GM12873 (cell line): ENCODE results near the gene STOML2.

ENCODE experiments used
- TF ChIP-seq, protein P1 (sequence below): IDR thresholded peaks from 2 replicates; pipeline ENCODE4 v1.5.1; 2012; ENCODE audit warnings: low read depth, mild to moderate bottlenecking, moderate library complexity, low read length, control low read depth; ENCODE audit not compliant: insufficient read depth; ENCODE audit errors: missing control alignments

The STOML2 gene

DNA sequence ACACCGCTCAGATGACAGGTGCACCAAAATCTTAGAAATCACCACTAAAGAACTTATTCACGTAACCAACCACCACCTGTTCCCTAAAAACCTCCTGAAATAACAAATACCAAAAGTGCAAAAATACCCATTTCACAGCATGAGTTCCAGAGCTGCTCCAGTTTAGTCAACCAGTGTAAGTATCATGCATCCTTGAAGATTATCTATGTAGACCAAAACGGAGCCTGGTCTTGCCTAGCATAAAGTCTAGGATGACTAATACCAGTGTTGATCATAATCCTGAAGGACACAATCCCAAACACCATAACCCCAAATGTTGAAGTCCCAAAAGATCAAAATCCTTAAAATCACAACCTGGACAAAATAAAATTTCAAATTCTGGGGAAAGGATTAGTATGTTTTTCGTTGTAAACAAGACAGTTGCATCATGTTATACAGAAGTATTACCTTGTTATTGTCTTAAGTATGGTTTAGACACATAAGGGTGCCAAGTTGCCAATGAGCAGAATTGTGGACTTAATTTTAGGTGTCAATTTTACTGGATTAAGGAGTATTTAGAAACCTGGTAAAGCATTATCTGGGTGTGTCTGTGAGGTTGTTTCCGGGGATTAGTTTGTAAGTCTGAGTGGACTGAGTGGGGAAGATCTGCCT, 48.6 kb downstream of the STOML2 start:
- TF ChIP-seq, protein P1, sequence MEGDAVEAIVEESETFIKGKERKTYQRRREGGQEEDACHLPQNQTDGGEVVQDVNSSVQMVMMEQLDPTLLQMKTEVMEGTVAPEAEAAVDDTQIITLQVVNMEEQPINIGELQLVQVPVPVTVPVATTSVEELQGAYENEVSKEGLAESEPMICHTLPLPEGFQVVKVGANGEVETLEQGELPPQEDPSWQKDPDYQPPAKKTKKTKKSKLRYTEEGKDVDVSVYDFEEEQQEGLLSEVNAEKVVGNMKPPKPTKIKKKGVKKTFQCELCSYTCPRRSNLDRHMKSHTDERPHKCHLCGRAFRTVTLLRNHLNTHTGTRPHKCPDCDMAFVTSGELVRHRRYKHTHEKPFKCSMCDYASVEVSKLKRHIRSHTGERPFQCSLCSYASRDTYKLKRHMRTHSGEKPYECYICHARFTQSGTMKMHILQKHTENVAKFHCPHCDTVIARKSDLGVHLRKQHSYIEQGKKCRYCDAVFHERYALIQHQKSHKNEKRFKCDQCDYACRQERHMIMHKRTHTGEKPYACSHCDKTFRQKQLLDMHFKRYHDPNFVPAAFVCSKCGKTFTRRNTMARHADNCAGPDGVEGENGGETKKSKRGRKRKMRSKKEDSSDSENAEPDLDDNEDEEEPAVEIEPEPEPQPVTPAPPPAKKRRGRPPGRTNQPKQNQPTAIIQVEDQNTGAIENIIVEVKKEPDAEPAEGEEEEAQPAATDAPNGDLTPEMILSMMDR: no peak

DNA sequence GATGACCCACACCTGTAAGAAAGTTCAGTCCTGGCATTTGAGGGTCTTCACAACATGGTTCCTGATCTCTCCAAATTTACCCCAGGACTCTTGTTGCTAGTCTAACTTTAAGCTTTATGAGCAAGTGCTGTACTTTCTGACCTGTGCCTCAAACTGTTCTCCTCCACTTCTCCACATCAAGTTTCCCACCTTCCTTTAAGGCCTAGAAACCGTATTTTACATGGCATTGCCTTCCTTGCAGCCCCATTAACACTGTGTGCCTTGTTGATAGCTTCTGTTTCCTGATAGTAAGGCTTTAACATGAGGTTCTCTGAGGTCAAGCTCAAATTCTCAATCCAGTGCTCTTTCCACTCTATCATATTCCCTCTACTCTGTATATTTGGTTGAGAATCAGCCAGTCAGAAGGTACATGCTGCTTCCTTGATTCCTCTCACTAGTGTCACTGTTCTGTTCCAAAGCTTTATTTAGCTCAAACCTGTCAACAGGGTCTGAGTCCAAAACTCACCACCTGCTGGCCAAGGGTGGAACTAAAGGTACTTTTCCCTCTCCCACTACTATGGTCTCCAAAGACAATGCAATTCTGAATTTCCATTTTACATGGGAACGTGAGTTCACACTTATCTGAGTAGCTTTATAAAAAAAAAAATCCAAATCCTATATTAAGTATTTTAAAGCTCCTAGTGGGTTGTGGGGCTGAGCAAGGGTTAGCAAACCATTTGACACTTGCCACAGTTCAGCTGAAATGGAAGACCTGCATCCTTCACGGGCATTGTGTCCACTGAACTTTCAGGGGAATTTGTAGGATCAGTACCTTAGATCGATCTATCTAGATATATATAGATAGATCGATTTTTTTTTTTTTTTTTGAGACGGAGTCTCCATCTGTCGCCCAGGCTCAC, 51.6 kb downstream of the STOML2 start:
- TF ChIP-seq, protein P1: peak; percentile 75
